Activated CD4-positive, alpha-beta T cell treated with anti-CD3 and anti-CD28 coated beads for 4 hours (primary cell): ENCODE measurements around the gene JOSD1.

Source experiments
- DNase-seq, 2 donors: peaks; one replicate each; pipeline ENCODE4 v3.0.0-alpha.2; 2020

Gene JOSD1

DNA sequence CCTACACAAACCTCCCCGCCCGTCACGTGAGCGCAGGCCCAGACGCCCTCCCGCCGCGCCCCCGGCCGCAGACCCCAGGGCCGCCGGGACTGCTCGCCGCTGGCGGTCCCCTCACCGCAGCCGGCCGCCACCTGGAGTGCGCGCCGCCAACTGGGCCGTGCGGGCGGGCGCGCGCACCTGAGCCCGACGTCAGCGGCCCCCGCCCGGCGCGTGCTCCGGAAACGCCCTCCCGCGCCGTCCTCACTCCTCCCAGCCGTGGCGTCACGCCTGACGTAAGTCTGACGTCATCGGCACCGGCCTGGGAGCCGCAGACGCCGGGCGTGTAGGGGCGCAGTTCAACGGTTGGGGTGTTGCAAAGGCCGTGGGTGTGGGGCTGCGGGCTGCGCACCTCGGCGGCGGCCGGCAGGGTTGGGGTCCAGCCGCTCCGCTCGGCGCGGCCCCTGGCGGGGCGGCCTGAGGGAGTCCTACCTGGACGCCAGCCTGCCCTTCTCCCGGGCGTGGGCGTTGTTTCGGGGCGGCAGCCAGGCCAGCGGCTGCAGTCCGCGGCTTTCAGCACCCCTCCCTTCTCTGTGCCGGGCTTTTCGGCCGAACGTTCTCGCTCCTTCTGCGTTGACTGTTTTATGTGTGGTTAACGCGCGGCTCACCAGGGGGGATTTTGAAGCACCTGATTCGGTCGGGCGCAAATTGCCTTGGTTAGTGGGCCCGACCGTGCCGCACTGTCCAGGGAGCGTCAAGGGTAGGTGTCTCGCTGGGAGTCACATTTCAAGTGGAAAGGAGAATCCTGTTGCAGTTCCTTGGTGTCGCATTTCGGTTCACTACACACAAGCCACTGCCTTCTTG, at the start of gene JOSD1:
JOSD1 (minus strand) TSS at position 155 of the 840 bp plus-strand sequence. CDS start 956 bp downstream, outside the sequence.
- peak; percentile 96 to 98 for DNase-seq

GRCh38 chr22:38750104-38750503, 49.4 kb upstream of the JOSD1 start:
- no peak for DNase-seq

DNA sequence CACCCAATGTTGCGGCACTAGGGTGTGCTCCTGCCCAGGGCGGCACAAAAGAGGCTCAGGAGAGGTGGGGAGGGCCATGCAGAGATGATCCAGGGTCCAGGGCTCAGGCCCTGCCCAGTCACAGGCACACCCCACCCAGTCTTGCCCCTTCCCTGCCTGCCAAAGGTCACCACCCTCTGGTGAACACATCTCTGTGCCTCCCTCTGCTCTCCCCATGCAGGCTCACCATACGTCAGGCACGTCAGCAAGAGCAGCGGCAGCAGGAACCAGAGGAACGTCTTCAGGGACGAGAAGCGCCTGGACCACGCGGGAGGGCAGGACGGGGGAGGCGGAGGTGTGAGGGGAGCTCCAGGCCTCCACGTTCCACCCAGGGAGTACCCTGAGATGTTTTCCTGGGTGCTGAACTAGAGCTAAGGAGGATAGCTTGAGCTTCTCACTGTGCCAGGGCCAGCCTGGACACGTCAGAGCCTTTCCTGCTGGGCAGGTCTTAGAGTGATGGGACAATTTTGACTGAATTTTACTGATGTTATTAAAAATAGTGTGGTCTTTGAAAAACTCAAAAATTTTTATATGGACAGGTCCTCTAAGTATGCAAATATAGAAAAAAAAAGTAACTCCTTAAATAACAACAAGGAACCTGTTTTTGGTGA, 47.9 kb upstream of the JOSD1 start:
- no peak for DNase-seq

DNA sequence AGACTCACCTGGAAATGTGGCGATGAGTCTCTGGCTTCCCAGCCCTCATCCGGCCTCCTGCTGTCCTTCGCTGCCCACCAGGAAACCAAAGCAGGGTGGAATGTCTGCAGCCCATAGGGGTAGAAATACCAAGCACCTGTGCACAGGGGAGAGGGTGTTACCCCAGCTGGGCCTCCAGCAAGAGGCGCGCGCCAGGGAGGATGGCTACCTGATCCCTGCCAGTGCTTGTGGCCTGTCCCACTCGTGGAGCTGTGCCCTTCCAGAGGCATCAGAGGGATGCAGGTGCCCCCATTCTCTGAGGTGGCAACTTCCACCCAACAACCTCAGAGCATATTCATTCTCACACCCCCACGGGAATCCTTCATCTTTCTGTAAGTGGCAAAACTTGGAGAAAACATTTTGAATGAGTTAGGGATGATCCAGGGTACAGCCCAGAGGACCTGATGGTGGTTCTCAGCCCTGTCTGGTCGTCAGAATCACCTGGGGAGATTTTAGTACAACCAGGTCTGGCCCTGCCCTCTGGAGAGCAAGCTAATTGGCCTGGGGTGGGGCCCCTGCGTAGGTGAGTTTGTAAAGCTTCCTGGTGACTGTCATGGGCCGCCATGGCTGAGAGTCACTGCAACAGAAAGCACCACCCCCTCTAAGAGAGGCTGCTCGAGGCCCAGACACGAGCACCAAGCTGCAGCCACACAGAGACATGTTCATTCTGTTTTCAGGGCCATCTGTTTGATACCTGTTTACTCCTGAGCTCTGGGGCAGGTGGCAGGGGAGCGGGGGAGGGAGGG, 45.1 kb upstream of the JOSD1 start:
- DNase-seq: no peak

- no peak for DNase-seq
These were observed 44.2 kb upstream of the JOSD1 start for GRCh38 chr22:38744981-38745380.

DNA sequence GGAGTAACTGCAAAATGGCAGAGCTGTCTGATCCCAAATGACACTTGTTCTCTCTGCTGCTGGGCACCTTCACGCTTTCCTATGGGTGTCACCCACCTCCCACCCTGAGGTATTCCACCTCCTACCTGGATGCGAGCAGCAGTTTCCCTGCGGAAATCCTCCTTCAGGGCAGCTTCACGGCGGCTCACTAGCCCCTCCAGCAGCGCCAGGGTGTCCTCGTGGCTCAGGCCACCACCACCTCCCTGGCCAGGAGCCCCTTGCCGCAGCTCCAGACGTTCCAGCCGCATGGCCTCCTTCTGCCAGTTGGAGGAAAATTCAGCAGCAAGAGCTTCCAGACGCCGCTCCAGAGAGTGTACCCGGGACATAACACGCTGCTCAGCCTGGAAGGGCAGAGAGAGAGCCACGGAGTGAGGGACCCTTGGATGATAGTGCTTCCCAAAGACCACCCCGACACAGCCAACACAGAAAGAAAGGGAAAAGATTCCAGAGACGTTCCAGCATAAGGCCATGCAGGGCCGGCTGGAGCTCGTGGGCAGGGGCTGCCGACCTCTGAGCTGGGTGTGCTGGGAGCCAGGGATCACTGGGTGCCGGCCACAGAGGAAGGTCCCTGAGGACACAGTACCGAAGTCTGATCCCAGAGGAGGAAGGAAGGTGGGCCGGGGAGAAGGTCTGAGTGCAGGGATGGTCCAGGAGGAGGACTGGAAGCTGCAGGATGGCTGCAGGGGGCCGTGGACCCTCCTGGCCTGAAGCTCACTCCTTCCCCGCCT, 41.6 kb upstream of the JOSD1 start:
- no peak for DNase-seq

DNA sequence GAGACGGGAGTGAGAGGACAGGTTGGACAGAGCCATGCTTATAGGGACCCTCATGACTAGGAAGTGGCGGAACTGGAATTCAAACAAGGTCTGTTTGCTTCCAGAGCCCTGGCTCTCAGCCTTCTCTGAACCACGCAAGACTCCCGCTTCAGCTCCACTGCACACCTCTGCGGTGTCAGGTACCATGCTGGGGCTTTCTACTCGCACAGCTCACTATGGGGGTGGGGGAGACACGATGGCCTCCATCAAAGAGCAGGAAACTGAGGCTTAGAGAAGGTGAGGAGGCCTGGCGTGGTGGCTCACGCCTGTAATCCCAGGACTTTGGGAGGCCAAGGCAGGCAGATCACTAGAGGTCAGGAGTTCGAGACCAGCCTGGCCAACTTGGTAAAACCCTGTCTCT, 40.8 kb upstream of the JOSD1 start:
- no peak for DNase-seq

DNA sequence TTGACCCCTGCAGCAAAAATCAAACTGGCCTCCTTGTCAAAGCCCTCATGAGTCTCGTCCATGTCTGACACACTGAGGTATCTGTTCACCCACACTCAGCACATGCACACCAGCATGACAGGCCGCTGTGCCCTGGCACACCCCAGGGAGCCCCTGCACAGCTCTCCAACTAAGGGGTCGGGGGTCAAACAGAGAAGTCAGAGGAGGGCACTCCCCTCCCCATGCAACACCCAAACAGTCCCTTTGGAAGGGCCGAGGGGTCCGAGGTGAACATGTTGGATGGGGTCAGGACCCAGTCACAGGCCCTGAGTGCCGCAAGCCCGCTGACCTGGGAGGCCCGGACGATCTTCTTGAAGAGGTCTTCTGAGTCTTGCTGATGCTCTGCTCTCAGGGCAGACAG, 40.4 kb upstream of the JOSD1 start:
- no peak for DNase-seq

GRCh38 chr22:38740754-38741153, 40.0 kb upstream of the JOSD1 start:
- no peak for DNase-seq

GRCh38 chr22:38740116-38740723, 39.5 kb upstream of the JOSD1 start:
- DNase-seq: no peak

GRCh38 chr22:38739300-38740055, 38.7 kb upstream of the JOSD1 start:
- no peak for DNase-seq

DNA sequence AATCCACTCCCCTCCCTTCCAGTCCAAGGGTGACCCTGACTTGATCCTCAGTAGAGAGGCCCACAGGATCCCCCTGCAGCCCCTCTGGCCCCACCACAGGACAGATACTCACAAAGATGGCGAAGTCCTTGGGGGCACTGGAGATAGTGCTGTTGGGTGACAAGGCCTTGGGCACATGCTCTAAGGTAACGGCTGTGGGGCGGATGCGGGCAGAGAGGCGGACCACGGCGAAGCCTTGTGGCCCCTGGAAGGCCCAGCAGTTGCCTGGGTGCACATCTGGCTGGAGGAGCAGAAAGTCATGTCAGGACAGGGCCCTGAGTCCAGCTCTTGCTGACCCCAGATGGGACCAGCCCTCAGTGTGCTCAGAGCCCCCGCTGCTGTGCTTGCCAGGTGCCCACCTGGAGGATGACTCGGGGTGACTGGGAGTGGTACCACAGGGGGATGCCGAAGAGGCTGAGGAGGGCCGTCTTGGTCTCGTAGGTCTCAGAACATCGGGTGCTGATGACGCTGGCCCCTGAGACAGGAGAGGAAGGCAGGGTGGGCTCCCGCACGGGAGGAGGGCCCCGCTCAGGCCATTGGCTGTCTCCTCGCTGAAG, 37.8 kb upstream of the JOSD1 start:
- DNase-seq: no peak

DNA sequence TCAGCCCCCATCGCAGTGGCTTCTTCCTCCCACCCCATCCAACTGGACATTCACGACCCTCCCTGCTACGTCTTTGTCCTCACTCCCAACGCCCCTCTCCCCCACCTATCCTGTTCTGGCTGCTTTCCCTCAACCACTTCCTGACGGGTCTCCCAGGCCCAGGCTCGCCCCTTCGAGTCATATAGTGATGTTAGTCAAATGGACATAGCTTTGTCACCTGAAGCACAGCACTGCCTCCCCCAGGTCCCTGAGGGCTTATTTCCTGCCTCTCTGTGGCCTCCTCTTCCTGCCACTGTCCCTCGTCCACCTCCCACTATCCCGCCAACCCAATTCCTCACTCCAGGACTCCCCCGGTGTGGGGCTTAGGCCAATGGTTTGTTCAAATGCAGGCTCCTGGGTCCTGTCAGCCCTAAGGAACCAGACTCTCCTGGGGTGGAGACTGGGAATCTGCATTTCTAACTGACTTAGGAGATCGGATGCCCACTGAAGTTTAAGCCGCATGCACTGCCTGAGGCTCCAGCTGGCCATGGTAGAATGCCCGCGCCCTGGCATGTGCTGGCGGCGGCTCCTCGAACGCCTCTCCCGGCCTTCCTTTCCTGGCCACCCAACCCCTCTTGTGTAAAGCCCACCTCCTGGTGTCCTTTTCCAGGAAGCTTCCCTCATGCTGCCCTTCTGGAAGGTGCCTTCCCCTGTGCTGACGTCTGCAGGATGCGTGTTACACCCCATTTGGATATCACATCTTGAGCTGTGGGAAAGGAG, 36.7 kb upstream of the JOSD1 start:
- no peak for DNase-seq

DNA sequence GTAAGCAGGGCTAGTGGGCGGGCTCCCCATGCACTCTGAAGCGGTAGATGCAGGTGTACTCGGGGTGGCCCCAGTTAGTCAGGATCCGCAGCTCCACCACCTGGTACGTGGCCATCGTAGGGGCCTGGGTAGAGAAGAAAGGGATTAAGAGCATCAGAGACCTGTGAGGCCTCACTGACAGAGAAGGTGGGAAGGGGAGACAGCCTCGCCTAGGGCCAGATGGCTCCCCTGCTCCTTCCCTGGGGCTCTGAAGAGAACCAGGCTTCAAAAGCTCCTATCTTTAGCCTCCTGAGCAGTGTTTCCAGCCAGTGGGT, 35.5 kb upstream of the JOSD1 start:
- DNase-seq: no peak

GRCh38 chr22:38735465-38736256, 34.9 kb upstream of the JOSD1 start:
- no peak for DNase-seq

DNA sequence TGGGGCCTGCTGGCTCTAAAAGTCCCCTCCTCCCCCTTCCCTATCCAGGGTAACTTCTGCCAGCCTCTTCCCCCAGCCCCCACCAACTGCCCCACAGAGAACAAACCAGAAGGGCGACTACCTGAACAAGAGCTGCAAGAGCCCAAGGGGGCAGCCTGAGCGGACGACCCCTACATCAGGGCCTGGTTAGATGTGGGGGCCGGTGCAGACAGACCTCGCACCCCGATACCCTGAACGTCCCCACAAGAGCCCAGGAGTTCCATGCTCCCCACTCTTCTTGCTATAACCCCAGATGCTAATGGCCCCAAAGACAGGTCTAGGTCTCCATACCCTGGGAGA, 34.4 kb upstream of the JOSD1 start:
- no peak for DNase-seq

- no peak for DNase-seq
These were observed 33.8 kb upstream of the JOSD1 start for GRCh38 chr22:38734421-38735100.

- DNase-seq: no peak
These were observed 33.1 kb upstream of the JOSD1 start for GRCh38 chr22:38733724-38734381.

GRCh38 chr22:38733329-38733723, 32.6 kb upstream of the JOSD1 start:
- DNase-seq: peak in 1 of 2 donors; percentile 44
